ENCODE results near the gene HYAL1.
"Not testable (repeated sequence)": the region's sequence is repeated elsewhere in the genome, so short reads cannot be mapped to it uniquely, and the experiment has no call there.

HYAL1 gene

DNA sequence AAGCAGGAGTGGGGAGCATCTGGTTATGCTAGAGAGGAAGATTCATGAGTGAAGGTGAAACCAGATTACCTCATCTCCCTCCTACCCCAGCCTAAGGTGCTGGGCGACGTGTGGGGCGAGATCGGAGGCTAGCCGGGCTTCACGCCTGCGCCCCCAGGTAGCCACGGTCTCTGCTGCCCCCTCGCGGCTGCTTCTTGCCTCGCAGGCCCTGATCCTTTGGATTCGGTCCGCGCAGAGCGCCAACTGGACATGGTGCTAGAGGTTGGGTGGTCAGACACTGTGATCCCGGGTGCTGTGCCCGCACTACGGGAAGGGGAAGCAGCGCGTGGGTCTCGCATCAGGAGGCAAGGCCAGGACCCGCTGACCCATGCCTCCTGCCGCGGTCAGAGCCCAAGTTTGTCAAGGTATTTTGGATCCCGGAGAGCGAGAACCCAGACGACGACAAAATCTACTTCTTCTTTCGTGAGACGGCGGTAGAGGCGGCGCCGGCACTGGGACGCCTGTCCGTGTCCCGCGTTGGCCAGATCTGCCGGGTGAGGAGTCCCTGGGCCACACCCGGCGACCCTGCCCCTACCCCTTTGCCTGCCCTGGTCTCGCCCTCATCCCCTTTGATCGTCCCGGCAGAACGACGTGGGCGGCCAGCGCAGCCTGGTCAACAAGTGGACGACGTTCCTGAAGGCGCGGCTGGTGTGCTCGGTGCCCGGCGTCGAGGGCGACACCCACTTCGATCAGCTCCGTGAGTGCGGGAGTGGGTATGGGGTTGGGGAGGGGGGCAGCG is 30.3 kb downstream of the HYAL1 start:
- DNase-seq (ENCODE audit: low spot score) = peak; percentile 87

DNA sequence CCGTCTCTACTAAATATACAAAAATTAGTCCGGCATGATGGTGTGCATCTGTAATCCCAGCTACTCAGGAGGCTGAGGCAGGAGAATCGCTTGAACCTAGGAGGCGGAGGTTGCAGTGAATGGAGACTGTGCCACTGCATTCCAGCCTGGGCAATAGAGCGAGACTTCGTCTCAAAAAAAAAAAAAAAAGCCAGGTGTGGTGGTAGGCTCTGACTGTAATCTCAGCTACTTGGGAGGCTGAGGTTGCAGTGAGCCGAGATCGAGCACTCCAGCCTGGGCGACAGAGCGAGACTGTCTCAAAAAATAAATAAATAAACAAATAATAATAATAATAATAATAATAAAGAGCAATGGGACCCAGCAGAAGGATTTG is 30.9 kb downstream of the HYAL1 start:
- DNase-seq (ENCODE audit: low spot score) = not testable (repeated sequence)

DNA sequence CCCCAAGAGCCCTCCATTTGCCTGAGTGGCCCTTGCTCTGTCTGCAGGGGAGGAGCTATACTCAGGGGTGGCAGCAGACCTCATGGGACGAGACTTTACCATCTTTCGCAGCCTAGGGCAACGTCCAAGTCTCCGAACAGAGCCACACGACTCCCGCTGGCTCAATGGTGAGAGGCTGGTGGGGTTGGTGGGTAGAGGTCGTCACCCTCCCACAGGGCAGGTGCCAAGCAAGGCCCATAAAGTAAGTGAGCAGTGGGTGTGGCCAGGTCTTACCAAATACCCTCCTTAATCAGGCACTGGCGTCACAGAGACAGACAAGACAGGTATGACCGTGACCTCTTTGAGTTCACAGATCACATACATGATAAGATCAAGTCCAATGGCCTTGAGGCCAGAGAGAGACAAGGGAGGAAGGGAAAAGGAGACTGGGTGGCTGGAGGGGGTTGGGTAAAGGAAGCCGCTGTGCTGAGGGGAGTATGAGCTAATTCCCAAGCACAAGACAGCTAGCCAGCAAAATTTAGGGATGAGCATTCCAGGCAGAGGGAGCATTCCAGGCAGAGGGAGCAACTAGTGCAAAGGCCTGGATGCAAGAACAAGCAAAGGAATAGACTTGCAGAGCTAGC is 31.9 kb downstream of the HYAL1 start:
- DNase-seq (ENCODE audit: low spot score) = no peak

DNA sequence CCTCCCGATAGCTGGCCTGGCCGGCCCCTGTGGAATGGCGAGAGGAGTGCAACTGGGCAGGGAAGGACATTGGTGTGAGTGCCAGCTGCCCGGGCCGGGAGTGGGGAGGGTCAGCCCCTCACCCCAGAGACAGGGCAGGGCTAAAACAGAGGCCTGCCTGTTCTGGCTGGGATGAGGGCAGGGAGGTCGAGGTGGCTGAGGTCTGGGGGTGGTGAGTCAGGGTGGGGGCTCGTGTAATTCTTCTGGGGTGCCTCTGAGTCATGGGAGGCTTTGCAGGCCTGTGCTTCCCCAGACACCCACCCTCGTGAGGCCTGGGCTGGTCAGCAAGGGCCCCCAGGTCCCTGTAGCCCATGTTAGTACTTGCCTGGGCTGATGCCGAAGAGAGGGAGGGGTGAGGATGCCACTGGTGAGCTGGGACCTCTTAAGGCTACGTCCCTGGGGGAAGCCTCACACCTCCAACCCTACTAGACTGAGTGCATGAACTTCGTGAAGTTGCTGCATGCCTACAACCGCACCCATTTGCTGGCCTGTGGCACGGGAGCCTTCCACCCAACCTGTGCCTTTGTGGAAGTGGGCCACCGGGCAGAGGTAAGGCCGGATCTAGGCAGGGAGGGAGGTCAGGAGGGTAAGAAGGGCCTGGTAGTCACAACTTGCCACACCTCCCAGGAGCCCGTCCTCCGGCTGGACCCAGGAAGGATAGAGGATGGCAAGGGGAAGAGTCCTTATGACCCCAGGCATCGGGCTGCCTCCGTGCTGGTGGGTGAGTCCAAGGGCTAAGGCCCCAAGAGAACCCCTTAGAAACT is 32.8 kb downstream of the HYAL1 start:
- DNase-seq (ENCODE audit: low spot score) = no peak

DNA sequence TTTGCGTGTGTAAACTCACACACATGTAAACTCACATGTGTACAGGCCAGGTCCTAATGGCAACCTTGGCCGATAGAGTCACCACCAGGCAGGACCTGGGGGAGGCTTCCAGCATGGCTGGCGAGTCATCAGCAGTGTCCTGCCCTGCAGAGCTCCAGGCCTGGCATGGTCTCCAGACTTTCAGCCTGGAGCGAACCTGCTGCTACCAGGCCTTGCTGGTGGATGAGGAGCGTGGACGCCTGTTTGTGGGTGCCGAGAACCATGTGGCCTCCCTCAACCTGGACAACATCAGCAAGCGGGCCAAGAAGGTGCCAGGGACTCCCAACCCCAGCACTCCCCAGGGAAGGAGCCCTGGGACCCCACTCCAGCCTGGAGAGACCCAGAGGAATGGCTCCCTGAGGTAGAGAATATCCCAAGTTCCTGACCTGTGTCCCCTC is 33.4 kb downstream of the HYAL1 start:
- no peak for DNase-seq (ENCODE audit: low spot score)

DNA sequence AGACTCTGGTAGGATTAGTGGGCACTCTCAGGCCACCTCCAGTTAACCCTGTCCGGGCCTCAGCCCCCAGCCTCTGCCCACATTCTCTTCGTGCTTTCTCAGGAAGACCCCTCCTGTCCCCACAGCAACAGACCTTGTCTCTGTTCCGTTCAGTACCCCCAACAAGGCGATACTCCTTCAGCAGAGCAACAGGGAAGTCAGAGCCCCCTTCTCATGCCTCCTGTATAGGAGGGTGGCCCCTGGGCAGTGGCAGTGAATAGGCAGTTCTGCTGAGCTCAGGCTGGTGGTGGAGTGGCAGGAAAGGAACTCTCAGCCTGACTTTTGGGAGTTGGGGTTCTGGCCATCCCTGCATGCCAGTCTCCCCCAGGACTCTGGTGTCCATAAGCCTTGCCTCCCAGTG is 33.9 kb downstream of the HYAL1 start:
- DNase-seq (ENCODE audit: low spot score) = no peak

DNA sequence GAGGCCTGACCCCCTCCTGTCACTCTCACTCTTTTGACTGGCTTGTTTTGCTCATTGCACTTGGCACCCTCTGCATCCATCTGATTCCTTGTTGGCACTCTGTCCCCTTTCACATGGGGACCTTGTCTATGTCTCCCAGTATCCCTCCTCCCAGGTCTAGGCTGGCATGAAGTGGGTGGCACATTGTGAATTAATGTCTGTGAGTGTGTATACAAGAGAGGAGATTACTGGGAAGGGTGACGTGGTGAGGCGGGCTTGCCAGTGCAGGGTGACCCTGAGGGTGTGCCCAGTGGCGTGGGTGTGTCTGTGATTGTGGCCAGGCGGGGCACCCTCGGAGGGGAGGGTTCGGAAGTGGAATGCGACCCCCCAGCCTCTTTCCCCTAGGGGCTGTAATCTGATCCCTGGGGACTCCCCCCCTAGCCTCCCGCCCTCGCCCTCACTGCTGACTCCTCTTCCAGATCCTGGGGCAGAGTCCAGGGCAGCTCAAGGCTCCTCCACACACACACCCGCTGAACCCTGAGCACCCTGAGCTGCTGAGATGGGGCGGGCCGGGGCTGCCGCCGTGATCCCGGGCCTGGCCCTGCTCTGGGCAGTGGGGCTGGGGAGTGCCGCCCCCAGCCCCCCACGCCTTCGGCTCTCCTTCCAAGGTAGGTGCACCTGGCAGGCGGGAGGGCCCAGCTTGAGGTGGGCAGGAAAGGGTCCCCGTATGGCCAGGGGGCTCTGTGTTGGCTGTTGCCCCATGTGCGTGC is 34.5 kb downstream of the HYAL1 start, which contains the start of gene SEMA3B:
SEMA3B (plus strand) TSS at position 445 of the 749 bp plus-strand sequence; CDS start at position 539, 94 bp downstream.
- DNase-seq (ENCODE audit: low spot score) = peak; percentile 78

DNA sequence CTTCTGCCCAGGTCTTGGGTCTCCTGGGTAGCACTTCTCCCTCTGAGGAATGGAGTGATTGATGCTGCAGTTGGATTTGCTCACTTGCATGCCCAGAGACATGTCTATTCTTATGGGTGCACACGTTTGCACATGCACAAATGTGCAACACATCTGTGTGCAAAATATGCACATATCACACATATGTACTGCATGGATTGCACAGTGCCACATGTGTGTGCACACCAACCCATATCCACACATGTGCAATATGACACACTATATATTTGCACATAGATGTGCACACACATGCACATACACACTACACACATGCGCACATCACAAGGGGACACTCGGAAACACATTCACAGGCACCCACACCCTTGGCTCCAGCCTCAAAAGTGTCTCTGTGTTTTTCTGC is 35.1 kb downstream of the HYAL1 start:
- DNase-seq (ENCODE audit: low spot score) = no peak

DNA sequence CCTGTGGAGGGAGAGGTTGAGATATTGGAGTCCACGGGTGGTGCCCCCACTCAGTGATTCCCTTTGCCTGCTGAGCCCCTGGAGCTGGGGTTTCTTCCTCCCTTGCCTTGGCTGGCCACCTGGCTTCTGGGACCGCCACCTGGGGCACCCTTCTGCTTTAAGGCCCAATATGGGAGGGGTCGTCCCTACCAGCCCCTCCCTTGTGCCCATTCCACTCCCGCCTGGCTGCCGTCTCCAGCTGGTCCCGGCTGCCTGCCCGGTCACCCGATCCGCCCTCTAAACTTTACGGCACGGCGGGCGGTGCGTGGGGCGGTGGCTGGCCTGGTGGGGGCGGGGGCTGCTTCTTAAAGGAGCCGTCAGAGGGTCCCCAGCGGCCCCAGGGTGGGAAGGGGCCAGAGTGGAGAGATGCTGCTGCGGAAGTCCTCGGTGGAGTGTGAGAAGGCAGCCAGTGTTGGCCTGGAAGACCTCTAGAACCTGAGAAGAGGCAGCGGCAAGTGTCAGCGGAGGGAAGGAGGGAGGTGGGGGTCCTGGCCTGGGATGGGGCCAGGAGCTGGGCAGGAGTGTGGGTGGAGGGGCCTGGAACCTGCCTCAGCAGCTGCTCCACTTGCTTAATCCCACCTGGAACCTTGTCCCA is 36.0 kb downstream of the HYAL1 start:
- DNase-seq (ENCODE audit: low spot score) = no peak

DNA sequence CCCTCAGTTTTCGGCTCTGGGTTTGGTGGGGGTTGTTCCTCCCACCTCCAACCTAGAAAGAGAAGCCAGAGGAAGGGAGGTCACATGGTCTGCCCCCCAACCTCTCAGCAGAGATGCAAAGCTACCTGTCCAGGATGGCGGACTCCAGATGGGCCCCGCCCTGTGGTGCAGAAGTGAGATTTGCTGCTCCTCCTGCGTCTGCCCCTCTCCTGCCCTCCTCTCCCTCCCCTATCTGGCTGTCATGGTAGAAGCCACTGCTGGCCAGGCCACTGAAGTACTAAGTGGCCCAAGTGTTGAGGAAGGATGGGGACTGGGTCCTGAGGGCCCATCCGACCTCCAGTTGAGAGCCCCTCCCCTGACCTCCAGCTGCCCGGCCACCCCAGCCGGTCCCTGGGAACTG is 36.5 kb downstream of the HYAL1 start:
- no peak for DNase-seq (ENCODE audit: low spot score)

DNA sequence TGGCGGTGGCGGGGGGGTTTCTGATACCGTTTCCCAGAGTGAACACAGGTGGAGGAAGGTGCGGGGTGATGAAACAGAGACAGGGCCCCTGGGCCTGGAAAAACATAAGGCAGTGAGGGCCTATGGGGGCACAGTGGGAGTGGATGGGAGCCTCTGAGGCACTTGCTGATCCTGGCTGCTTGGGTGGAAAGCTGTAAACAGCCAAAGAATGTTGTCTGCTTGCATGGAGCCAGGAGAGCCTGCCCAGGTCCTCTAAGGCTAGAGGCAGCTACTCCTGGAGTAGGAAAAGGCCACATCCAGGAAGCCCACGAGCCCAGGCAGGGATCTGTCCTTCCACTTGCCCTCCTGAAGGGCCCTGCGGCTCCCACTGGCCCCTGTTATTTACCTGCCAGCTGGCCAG is 37.4 kb downstream of the HYAL1 start:
- DNase-seq (ENCODE audit: low spot score) = no peak

DNA sequence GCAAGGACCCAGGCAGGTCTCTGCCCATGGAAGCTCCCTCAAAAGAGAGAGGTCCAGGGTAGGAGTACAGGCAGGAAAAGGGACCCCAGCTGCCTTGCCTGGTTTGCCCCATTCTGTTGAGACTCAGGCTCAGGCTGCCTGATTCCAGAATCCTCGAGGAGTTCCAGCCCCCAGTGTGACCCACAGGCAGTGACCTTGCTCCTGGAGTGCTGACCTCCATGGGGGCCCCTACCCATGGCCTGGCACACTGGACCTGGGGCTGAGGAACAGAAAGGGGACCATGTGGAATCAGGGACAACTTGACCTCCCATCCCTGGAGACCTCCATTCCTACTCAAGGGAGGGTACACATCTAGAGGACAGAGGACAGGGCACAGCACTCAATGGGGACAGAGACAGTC is 37.8 kb downstream of the HYAL1 start:
- DNase-seq (ENCODE audit: low spot score) = no peak

DNA sequence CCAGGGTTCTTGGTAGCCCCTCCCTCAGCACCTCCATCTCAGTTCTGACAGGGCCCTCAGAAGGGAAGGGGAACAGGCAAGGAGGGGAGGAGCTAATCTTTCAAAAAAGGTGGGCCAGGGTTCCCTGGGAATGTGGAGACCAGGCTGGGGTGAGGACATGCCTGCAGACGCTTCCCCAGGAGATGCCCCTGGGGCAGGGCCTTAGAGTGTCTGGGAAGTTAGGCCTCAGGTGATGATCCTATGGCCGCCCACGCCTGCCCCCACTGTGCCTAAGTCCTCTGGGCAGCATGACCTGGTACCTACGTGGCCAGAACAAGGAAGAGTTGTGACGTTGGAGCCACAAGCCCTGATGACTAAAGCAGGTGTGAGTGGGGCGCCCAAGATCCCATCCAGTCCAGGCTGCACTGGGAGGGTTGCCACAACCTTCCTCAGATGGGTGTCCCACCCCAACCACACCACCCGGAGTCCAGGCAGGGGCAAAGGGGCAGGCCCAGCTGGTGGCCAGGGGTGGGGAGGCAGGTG is 38.3 kb downstream of the HYAL1 start:
- no peak for DNase-seq (ENCODE audit: low spot score)

DNA sequence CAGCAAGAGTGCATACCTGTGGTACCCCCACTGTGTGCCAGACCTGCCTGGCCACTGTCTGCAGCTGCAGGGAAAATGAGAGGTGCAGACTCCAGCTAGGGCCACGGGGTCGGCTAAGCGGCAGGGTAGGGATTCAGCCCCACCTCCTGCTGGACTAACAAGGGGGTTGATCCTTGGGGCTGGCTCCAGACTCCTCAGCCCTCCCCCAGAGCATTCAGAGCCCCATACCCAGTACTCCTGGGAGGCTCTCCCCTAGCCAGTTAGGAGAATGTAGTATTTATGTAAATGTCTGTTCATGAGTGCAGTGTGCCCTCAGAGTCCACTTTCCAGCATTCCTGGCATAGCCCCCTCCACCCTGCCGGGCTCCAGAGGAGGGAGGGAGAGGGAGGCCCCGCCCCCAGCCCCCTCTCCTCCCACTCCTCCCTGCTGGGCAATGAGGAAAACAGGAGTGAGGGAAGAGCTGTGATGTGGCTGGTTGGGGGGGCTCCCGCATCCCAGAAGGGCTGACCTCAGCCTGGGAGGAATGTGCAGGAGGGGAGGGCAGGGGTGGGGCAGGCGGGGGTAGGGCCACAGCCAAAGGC is 38.9 kb downstream of the HYAL1 start:
- peak; percentile 89 for DNase-seq (ENCODE audit: low spot score)

DNA sequence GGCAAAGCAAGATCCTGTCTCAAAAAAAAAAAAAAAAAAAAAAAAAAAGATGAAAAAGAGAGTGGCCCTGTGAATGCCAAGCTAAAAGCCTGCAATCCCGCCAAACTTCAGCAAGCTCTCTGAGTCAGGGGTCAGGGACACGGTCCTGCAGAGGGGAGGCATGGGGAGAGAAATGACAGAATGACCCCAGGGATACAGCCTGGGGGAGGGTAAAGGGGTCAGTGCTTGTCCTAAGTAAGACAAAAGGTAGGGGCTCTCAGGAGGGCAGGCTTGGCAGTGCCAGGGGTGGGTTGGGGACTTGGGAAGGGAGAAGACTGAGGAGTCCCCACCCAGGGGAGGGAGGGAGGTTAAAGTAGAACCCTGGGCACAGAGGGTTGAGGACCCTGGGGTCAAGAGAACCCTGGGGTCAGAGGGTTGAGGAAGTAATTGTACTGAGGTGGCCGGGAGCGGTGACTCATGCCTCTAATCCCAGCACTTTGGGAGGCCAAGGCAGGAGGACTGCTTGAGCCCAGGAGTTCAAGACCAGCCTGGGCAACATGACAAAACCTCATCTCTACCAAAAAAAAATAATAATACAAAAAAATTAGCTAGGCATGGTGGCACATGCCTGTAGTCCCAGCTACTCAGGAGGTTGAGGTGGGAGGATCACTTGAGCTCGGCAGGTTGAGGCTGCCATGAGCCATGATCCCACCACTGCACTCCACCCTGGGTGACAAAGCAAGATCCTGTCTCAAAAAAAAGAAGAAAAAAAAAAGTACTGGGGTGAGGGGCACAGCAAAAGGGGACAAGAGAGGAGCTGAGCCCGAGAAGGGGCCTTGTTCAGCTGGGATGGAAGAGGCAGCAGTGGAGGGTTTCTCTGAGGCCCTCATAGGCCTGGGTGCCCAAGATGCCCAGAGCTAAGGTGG is 39.6 kb downstream of the HYAL1 start:
- no peak for DNase-seq (ENCODE audit: low spot score)

DNA sequence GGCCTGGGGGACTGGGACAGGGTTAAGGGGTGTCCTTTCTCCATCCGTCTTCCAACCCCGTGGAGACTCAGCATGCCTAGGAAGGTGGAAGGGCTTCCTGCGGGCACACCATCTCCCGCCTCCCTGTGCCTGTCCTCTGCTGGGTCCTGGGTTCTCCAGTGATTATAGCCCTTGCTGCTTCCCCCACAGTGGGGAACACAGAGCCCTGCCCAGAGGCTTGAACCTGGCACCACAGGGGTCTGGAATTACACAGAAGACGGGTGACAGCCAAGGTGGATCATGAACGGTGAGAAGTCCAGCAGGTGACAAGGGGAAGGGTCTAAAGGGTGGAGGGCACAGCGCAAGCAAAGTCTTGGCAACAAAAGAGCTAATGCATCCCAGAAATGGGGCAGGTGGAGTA is 40.6 kb downstream of the HYAL1 start:
- no peak for DNase-seq (ENCODE audit: low spot score)

DNA sequence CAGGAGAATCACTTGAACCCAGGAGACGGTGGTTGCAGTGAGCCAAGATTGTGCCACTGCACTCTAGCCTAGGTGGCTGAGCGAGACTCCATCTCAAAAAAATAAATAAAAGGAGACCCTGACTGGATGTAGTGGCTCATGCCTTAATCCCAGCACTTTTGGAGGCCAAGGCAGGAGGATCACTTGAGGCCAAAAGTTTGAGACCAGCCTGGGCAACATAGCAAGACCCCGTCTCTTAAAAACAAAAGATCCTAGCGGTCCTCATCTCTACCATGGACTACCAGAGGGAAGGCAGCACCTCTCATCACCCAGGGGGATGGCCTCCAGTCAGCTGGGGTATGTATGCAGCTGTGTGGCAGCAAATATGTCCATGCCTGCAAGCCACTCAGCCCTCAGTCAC is 41.2 kb downstream of the HYAL1 start:
- DNase-seq (ENCODE audit: low spot score) = not testable (repeated sequence)

DNA sequence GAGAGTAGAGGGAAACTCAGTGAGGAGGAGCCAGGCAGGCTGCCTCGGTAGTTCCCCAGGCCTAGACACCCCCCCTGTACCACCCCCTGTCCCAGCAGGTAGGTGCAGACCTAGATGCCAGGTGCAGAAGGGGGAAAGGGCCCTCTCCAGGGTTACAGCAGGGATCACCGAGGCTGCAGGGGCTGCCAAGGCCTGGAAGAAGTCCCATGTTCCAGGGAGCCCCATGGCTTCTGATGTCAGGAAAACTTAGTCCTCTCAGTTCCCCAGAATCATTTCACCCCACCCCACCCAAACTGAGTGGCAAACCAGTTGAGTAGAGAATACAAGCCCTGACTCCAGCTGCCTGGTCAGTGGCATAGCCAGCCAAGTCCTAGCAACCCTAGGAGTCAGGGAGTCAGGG is 41.9 kb downstream of the HYAL1 start:
- DNase-seq (ENCODE audit: low spot score) = no peak

DNA sequence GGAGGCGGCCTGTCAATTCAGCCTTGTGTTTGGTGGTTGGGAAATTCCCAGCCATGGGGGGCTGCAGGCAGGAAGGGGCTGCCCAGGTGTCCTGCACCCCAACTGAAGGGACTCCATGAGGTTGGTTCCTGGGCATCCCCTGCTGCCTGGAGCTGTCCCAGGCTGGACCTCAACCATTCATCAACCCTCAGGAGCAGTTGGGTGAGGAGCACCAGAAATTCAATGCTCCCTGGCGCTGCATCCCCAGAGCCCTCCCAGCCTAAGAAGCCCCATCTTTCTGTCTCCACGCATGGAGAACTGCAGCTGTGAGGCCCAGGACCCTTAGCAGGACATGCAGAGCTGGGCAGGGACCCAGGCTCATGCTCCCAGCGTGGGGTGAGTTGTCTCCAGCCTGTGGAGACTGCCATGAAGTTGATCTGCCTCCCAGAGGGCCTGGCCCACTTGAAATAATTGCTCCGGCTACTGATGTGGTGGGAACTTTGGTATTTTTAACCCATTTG is 42.4 kb downstream of the HYAL1 start:
- no peak for DNase-seq (ENCODE audit: low spot score)
